IMR-90 (cell line): ENCODE results near the gene HACD2. TPM values are rescaled to one million over a fixed set of nuclear protein-coding genes. Genes with fewer than 3 reads are reported as not detected.
A peak's percentile ranks its signal among the peaks of the same experiment; 100 is the strongest.

Experiments used
- ATAC-seq: fragments of 200-7000 bp; cut with Tn5 transposase; 2 replicates; pipeline ENCODE4 v1.9.1; 2020; ENCODE audit warnings: low read depth, mild to moderate bottlenecking, moderate library complexity
- BruUV-seq: library from RNA; stranded (reverse); fragments of 400-500 nt; replicated peaks from 2 replicates; lab custom pipeline; 2021; lab: Mats Ljungman, UMichigan
- CTCF ChIA-PET: fragments of 300-600 bp; formaldehyde crosslinking; extraction: SDS; loops from one replicate; lab custom pipeline; 2021; ENCODE audit warnings: antibody characterized with exemption; lab: Yijun Ruan, JAX
- POLR2A ChIA-PET: fragments of 300-600 bp; sonication (Branson Sonifier 250); formaldehyde crosslinking; loops from one replicate; lab custom pipeline; 2022; ENCODE audit warnings: antibody characterized with exemption; ENCODE audit not compliant: unreplicated experiment; lab: Charles Lee
- DNase-seq: peaks from one replicate; pipeline ENCODE4 v3.0.0; 2013
- H2AFZ ChIP-seq: replicated peaks from 2 replicates; pipeline ENCODE3; 2013; ENCODE audit warnings: low read length, mild to moderate bottlenecking; ENCODE audit not compliant: poor library complexity
- H2AK5ac ChIP-seq: 2 replicates; pipeline ENCODE4 v1.6.1; 2013; ENCODE audit warnings: low read depth, low read length, inconsistent platforms
- H2AK9ac ChIP-seq: replicated peaks from 2 replicates; pipeline ENCODE3; 2013; ENCODE audit warnings: mild to moderate bottlenecking, low read depth, low read length, moderate library complexity; ENCODE audit not compliant: poor library complexity
- H2BK120ac ChIP-seq: 2 replicates; pipeline ENCODE4 v1.6.1; 2013; ENCODE audit warnings: low read depth, low read length, inconsistent platforms
- H2BK15ac ChIP-seq: 3 replicates; pipeline ENCODE4 v1.6.1; 2013; ENCODE audit warnings: low read depth, low read length, inconsistent platforms
- H2BK20ac ChIP-seq: 2 replicates; pipeline ENCODE4 v1.6.1; 2013; ENCODE audit warnings: low read depth, mild to moderate bottlenecking, inconsistent platforms, low read length, moderate library complexity
- H2BK5ac ChIP-seq: 2 replicates; pipeline ENCODE4 v1.6.1; 2013; ENCODE audit warnings: mild to moderate bottlenecking, low read depth, low read length, inconsistent platforms; ENCODE audit not compliant: poor library complexity, severe bottlenecking
- H3K14ac ChIP-seq: replicated peaks from 2 replicates; pipeline ENCODE4 v1.6.1; 2013; ENCODE audit warnings: low read depth, low read length, inconsistent platforms
- H3K18ac ChIP-seq: 2 replicates; pipeline ENCODE4 v1.6.1; 2013; ENCODE audit warnings: low read depth, low read length, control low read depth
- H3K23ac ChIP-seq: 2 replicates; pipeline ENCODE4 v1.6.1; 2013; ENCODE audit warnings: low read depth, low read length, inconsistent platforms
- H3K27ac ChIP-seq: 2 replicates; pipeline ENCODE4 v1.5.1; 2013; ENCODE audit warnings: mild to moderate bottlenecking, control low read depth, low read length; ENCODE audit not compliant: insufficient read depth
- H3K27me3 ChIP-seq: 2 replicates; pipeline ENCODE4 v1.6.1; 2013; ENCODE audit warnings: low read length; ENCODE audit not compliant: control insufficient read depth, insufficient read depth
- H3K36me3 ChIP-seq: 2 replicates; pipeline ENCODE4 v1.6.1; 2013; ENCODE audit warnings: low read length, mixed read lengths; ENCODE audit not compliant: control insufficient read depth, insufficient read depth
- H3K4ac ChIP-seq: 2 replicates; pipeline ENCODE4 v1.6.1; 2013; ENCODE audit warnings: low read depth, low read length, inconsistent platforms
- H3K4me1 ChIP-seq: 2 replicates; pipeline ENCODE4 v1.6.1; 2013; ENCODE audit warnings: low read length, mixed read lengths; ENCODE audit not compliant: control insufficient read depth, insufficient read depth
- H3K4me2 ChIP-seq: 2 replicates; pipeline ENCODE4 v1.6.1; 2013; ENCODE audit warnings: low read depth, mild to moderate bottlenecking, control low read depth, low read length, moderate library complexity
- H3K4me3 ChIP-seq: 2 replicates; pipeline ENCODE4 v1.5.1; 2013; ENCODE audit warnings: low read depth, mild to moderate bottlenecking, control low read depth, low read length, moderate library complexity; ENCODE audit not compliant: insufficient read depth
- H3K56ac ChIP-seq: 2 replicates; pipeline ENCODE4 v1.6.1; 2013; ENCODE audit warnings: low read length, inconsistent platforms; ENCODE audit not compliant: insufficient read depth; ENCODE audit errors: extremely low read depth
- H3K79me1 ChIP-seq, 2 experiments: 2 replicates each; pipeline ENCODE4 v1.6.1; 2013; ENCODE audit warnings: low read length in 2 of 2, inconsistent platforms in 1 of 2, low read depth in 1 of 2
- H3K9ac ChIP-seq: 2 replicates; pipeline ENCODE4 v1.6.1; 2013; ENCODE audit warnings: low read depth, low read length, control low read depth
- H3K9me1 ChIP-seq: 2 replicates; pipeline ENCODE4 v1.6.1; 2013; ENCODE audit warnings: low read length, inconsistent platforms; ENCODE audit not compliant: insufficient read depth
- H3K9me3 ChIP-seq: 2 replicates; pipeline ENCODE4 v1.6.1; 2013; ENCODE audit warnings: low read length; ENCODE audit not compliant: control insufficient read depth, insufficient read depth
- H4K20me1 ChIP-seq: 2 replicates; pipeline ENCODE4 v1.6.1; 2013; ENCODE audit warnings: low read length, inconsistent platforms; ENCODE audit not compliant: insufficient read depth
- H4K5ac ChIP-seq: 2 replicates; pipeline ENCODE4 v1.6.1; 2013; ENCODE audit warnings: mild to moderate bottlenecking, low read depth, low read length, control low read depth
- H4K8ac ChIP-seq, 2 experiments: 2 replicates each; pipeline ENCODE4 v1.6.1; 2013; ENCODE audit warnings: low read depth in 2 of 2, low read length in 2 of 2, control low read depth in 1 of 2, inconsistent platforms in 1 of 2
- H4K91ac ChIP-seq: 2 replicates; pipeline ENCODE4 v1.6.1; 2013; ENCODE audit warnings: low read depth, low read length, inconsistent platforms; ENCODE audit not compliant: insufficient read depth
- BHLHE40 ChIP-seq: fragments of 150-350 bp; IDR thresholded peaks from 2 replicates; pipeline ENCODE4 v1.6.1; 2016; ENCODE audit warnings: mild to moderate bottlenecking, low read depth, low read length
- CEBPB ChIP-seq: IDR thresholded peaks from 2 replicates; pipeline ENCODE4 v1.6.1; 2012; ENCODE audit warnings: low read depth, low read length, improper control_type of control experiment
- CHD1 ChIP-seq: IDR thresholded peaks from 2 replicates; pipeline ENCODE4 v1.6.1; 2012; ENCODE audit warnings: low read depth, low read length, improper control_type of control experiment
- CTCF ChIP-seq: conservative IDR thresholded peaks from 2 replicates; pipeline ENCODE4 v1.5.1; 2012; ENCODE audit warnings: mild to moderate bottlenecking, low read depth, low read length, improper control_type of control experiment
- FOS ChIP-seq: fragments of 150-350 bp; IDR thresholded peaks from 2 replicates; pipeline ENCODE4 v1.6.1; 2016; ENCODE audit warnings: low read depth, low read length
- MAZ ChIP-seq: IDR thresholded peaks from 2 replicates; pipeline ENCODE4 v1.6.1; 2012; ENCODE audit warnings: low read depth, mild to moderate bottlenecking, low read length, improper control_type of control experiment, moderate library complexity, borderline replicate concordance
- MXI1 ChIP-seq: IDR thresholded peaks from 2 replicates; pipeline ENCODE4 v1.6.1; 2012; ENCODE audit warnings: low read depth, mild to moderate bottlenecking, low read length, moderate library complexity, borderline replicate concordance
- RCOR1 ChIP-seq: IDR thresholded peaks from 2 replicates; pipeline ENCODE4 v1.6.1; 2012; ENCODE audit warnings: mild to moderate bottlenecking, low read length, improper control_type of control experiment; ENCODE audit not compliant: insufficient replicate concordance
- RFX5 ChIP-seq: IDR thresholded peaks from 2 replicates; pipeline ENCODE4 v1.8.0; 2012; ENCODE audit warnings: low read depth, mild to moderate bottlenecking, low read length, moderate library complexity
- USF2 ChIP-seq: fragments of 150-350 bp; IDR thresholded peaks from 2 replicates; pipeline ENCODE4 v1.6.1; 2017; ENCODE audit warnings: mild to moderate bottlenecking, antibody characterized with exemption, low read length, low read depth
- WGBS, 2 experiments: methylation state at CpG; one replicate each; pipeline versions ENCODE4 v1.1.5 to v1.1.7; 2013; ENCODE audit warnings: missing lambda C conversion rate in 2 of 2; ENCODE audit not compliant: insufficient read length in 1 of 2; ENCODE audit errors: extremely low coverage in 2 of 2; 5-methylcytosine and 5-hydroxymethylcytosine counted together
- dilution Hi-C: fragments of 300-500 bp; cut with HindIII; formaldehyde crosslinking; loops from one replicate; pipeline ENCODE4 v1.14.3; 2018; ENCODE audit warnings: low sequenced_read_pairs; ENCODE audit not compliant: unreplicated experiment
- in situ Hi-C: fragments of 300-500 bp; cut with MboI; formaldehyde crosslinking; loops from 3 replicates; pipeline ENCODE4 v1.14.3; 2019; ENCODE audit warnings: low sequenced_read_pairs, inconsistent platforms, mixed read lengths
- intact Hi-C: fragments of 100-400 bp; cut with micrococcal nuclease; formaldehyde crosslinking; loops from 2 replicates; pipeline ENCODE4 v1.10.0; 2022
- polyA plus RNA-seq, 3 experiments: library from polyadenylated mRNA; depleted of rRNA; stranded (reverse); fragments of >200 nt; gene quantifications; 2 replicates each; pipeline ENCODE4 v1.2.3, GENCODE V29; 2012; ENCODE audit warnings: low replicate concordance in 1 of 3
- total RNA-seq: library from RNA; depleted of rRNA; stranded (reverse); fragments of >200 nt; gene quantifications from 2 replicates; pipeline ENCODE4 v1.2.3, GENCODE V29; 2012

Gene HACD2
- total and polyA plus RNA-seq, 2 of the 4 experiments (the other 2 are of a cell fraction), result 21.5 to 22.6 TPM

- Histone ChIP-seq H3K79me1 (peaks cover 11 to 51% of the 10 kb centered on the region in 2 experiments), H4K5ac (no peak overlapping the region), H4K8ac (no peak overlapping the region), H3K4me1 (peaks cover 22% of the 10 kb centered on the region), H3K4me3 (no peak overlapping the region), H3K9me1 (peaks cover 35% of the 10 kb centered on the region), H2BK120ac (no peak overlapping the region), H2AK5ac (no peak overlapping the region), H2BK15ac (no peak overlapping the region), H2AFZ (peak overlapping the region; percentile 46), H3K4ac (no peak overlapping the region), H2BK5ac (no peak overlapping the region), H4K91ac (no peak overlapping the region), H3K36me3 (peaks cover 62% of the 10 kb centered on the region), H3K9me3 (no peaks in the 10 kb centered on the region), H3K56ac (no peak overlapping the region), H3K23ac (no peak overlapping the region), H3K18ac (no peak overlapping the region), H3K27me3 (no peaks in the 10 kb centered on the region), H4K20me1 (no peaks in the 10 kb centered on the region; the same call in none of the 2 replicates), H2BK20ac (no peak overlapping the region), H2AK9ac (no peak overlapping the region), H3K4me2 (no peak overlapping the region), H3K27ac (no peak overlapping the region), H3K14ac (no peak overlapping the region), H3K9ac (no peak overlapping the region)
- DNase-seq (no peak), ATAC-seq (no peak)
- BruUV-seq, result no TSS peak
- intact Hi-C loops, result no loop called here
- CTCF ChIA-PET, result no interaction called here
- no CpG with 5 or more reads among the region's 4 CpGs for WGBS, 2 experiments
- POLR2A ChIA-PET, result no interaction called here
- in situ Hi-C loops, result no loop called here
- dilution Hi-C loops, result no loop called here
- TF ChIP-seq MXI1 (no peak), RCOR1 (no peak), CTCF (no peak), MAZ (no peak), FOS (no peak), BHLHE40 (no peak), CEBPB (no peak), USF2 (no peak), RFX5 (no peak), CHD1 (no peak)
Observed at GRCh38 chr3:123629747-123630047, 44.8 kb upstream of the HACD2 start.
